Loucy (cell line): ENCODE data around the gene SBDS.

ENCODE experiments used
- H2AFZ ChIP-seq: fragments of 200-600 bp; sonication (generic); 2 replicates; pipeline ENCODE4 v1.6.0; 2016; ENCODE audit warnings: antibody characterized with exemption, mild to moderate bottlenecking, low read length, moderate library complexity
- H3F3A ChIP-seq: fragments of 200-600 bp; 2 replicates; pipeline ENCODE4 v1.6.0; 2016; ENCODE audit warnings: antibody characterized with exemption, low read depth, mild to moderate bottlenecking
- H3K27me3 ChIP-seq: fragments of 200-600 bp; sonication (generic); 2 replicates; pipeline ENCODE4 v1.6.1; 2014; ENCODE audit warnings: low read length, mild to moderate bottlenecking; ENCODE audit not compliant: insufficient read depth, poor library complexity, severe bottlenecking
- H3K36me3 ChIP-seq: fragments of 200-600 bp; sonication (generic); 2 replicates; pipeline ENCODE4 v1.6.1; 2016; ENCODE audit warnings: low read length; ENCODE audit not compliant: insufficient read depth
- H3K4me1 ChIP-seq: fragments of 200-600 bp; sonication (generic); 2 replicates; pipeline ENCODE4 v1.5.1; 2014; ENCODE audit warnings: low read length, mild to moderate bottlenecking; ENCODE audit not compliant: insufficient read depth, poor library complexity, severe bottlenecking
- H3K4me2 ChIP-seq: fragments of 200-600 bp; sonication (generic); 2 replicates; pipeline ENCODE4 v1.6.0; 2014; ENCODE audit warnings: antibody characterized with exemption, low read length, low read depth, mild to moderate bottlenecking; ENCODE audit not compliant: poor library complexity, severe bottlenecking
- H3K4me3 ChIP-seq: fragments of 200-600 bp; sonication (generic); 2 replicates; pipeline ENCODE4 v1.5.1; 2014; ENCODE audit warnings: low read length, mild to moderate bottlenecking, mixed read lengths; ENCODE audit not compliant: poor library complexity, severe bottlenecking
- H3K79me2 ChIP-seq: fragments of 200-600 bp; sonication (generic); 2 replicates; pipeline ENCODE4 v1.6.1; 2014; ENCODE audit warnings: low read length; ENCODE audit not compliant: insufficient read depth
- H3K9ac ChIP-seq: fragments of 200-600 bp; sonication (generic); 2 replicates; pipeline ENCODE4 v1.6.0; 2014; ENCODE audit warnings: mild to moderate bottlenecking, low read depth, low read length, moderate library complexity; ENCODE audit not compliant: poor library complexity, severe bottlenecking
- H3K9me2 ChIP-seq: fragments of 200-600 bp; sonication (generic); replicated peaks from 2 replicates; pipeline ENCODE4 v1.6.1; 2016; ENCODE audit warnings: low read depth, low read length, mixed read lengths
- H3K9me3 ChIP-seq: fragments of 200-600 bp; sonication (generic); 2 replicates; pipeline ENCODE4 v1.6.1; 2014; ENCODE audit warnings: mild to moderate bottlenecking, antibody characterized with exemption, low read length, low read depth; ENCODE audit not compliant: insufficient read depth
- H4K20me1 ChIP-seq: fragments of 200-600 bp; sonication (generic); 2 replicates; pipeline ENCODE4 v1.6.0; 2014; ENCODE audit warnings: antibody characterized with exemption, low read length, mild to moderate bottlenecking; ENCODE audit not compliant: insufficient read depth, poor library complexity, severe bottlenecking
- EZH2phosphoT487 ChIP-seq: fragments of 200-600 bp; IDR thresholded peaks from 2 replicates; pipeline ENCODE4 v1.6.1; 2018; ENCODE audit warnings: antibody characterized with exemption, mild to moderate bottlenecking, moderate library complexity, borderline replicate concordance
- TF ChIP-seq, protein P1 (sequence below): fragments of 200-600 bp; sonication (generic); conservative IDR thresholded peaks from 2 replicates; pipeline ENCODE4 v1.5.1; 2014; ENCODE audit warnings: mild to moderate bottlenecking, antibody characterized with exemption, low read length

Gene SBDS

DNA sequence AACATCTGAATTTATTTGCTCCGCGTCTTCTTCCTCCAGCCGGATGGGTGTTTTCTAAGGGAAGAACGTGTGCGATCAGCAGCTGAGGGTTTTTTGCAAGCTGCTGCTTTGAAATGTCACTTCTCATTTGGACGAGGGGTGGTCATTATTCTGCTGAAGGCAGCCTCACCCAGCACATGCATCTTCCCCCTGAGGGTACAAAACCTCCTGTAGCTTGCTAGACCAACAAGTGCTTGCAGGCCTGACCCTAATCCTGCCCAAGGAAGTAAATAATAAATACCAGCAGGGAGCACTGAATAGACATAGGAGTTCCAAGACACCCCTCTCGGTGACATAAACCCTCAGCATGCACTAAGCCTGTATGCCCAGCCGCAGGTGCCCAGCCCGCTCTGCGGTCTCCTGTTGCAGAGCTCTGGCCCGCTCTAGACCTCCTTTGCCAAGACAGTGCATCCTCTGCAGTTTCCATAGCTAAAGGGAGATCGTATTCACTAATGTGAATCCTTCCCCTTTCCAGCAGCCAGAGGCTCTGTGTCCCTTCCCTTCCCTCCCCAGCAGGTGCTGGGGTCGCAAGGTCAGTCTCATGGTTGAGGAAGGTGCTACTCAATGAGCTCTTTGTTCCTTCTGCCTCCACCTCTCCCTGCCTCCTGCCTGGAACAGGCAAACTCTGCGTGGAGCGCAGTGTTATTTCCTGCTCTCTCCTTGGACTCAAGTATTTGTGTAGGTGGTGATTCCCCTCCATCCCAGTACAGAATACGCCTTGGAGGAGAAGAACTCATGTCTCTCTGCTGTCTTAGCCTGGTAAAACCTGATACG is 36.6 kb downstream of the SBDS start:
- Histone ChIP-seq H3K36me3 (peaks cover 44% of the 10 kb centered on the region), H4K20me1 (no peaks in the 10 kb centered on the region), H3K4me3 (no peak overlapping the region), H3K4me2 (no peak overlapping the region), H3F3A (no peaks in the 10 kb centered on the region), H2AFZ (no peak overlapping the region), H3K4me1 (no peaks in the 10 kb centered on the region), H3K9ac (no peak overlapping the region), H3K9me2 (no peaks in the 10 kb centered on the region), H3K9me3 (no peaks in the 10 kb centered on the region), H3K79me2 (no peaks in the 10 kb centered on the region), H3K27me3 (no peaks in the 10 kb centered on the region)
- TF ChIP-seq EZH2phosphoT487 = no peak
- TF ChIP-seq, protein P1, sequence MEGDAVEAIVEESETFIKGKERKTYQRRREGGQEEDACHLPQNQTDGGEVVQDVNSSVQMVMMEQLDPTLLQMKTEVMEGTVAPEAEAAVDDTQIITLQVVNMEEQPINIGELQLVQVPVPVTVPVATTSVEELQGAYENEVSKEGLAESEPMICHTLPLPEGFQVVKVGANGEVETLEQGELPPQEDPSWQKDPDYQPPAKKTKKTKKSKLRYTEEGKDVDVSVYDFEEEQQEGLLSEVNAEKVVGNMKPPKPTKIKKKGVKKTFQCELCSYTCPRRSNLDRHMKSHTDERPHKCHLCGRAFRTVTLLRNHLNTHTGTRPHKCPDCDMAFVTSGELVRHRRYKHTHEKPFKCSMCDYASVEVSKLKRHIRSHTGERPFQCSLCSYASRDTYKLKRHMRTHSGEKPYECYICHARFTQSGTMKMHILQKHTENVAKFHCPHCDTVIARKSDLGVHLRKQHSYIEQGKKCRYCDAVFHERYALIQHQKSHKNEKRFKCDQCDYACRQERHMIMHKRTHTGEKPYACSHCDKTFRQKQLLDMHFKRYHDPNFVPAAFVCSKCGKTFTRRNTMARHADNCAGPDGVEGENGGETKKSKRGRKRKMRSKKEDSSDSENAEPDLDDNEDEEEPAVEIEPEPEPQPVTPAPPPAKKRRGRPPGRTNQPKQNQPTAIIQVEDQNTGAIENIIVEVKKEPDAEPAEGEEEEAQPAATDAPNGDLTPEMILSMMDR = no peak

DNA sequence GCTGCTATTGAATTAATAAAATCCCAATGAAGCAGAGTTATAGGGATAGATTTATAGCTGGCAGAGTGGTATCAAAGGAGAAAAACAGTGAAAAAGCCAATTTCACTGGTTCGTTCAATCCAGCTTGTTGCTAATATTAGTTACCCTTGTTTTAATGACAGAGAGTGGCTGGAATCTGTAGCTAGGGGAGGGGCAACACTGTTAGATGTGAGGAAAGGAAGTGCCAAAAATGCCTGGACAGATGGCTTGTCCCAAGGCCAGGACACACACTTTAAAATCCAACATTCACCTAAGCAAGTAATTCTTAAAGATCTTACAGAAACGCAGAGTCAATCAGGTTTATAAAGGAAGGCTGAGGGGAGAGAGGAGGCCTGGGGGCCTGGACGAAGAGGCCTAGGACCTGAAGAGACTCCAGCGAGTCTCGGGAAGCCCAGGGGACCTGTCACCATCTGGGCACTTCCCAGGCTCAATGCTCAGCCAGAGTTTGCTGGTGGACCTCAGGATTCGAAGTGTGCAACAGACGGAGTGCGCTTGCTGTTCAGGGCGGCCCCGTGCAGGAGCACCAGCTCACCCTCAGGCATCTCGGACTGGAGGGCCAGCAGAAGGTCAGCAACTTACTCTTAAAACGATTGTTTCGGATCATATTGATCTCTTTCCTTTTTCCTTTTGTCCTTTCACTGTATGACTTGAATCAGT is 37.6 kb downstream of the SBDS start:
- Histone ChIP-seq H3K4me2 (no peak overlapping the region), H3K9ac (no peak overlapping the region), H4K20me1 (no peaks in the 10 kb centered on the region), H2AFZ (no peak overlapping the region), H3K36me3 (peaks cover 54% of the 10 kb centered on the region), H3K4me1 (no peaks in the 10 kb centered on the region), H3K4me3 (no peak overlapping the region), H3F3A (no peaks in the 10 kb centered on the region), H3K27me3 (no peaks in the 10 kb centered on the region), H3K79me2 (no peaks in the 10 kb centered on the region), H3K9me2 (no peaks in the 10 kb centered on the region), H3K9me3 (no peaks in the 10 kb centered on the region)
- TF ChIP-seq, protein P1 = no peak
- no peak for TF ChIP-seq EZH2phosphoT487

DNA sequence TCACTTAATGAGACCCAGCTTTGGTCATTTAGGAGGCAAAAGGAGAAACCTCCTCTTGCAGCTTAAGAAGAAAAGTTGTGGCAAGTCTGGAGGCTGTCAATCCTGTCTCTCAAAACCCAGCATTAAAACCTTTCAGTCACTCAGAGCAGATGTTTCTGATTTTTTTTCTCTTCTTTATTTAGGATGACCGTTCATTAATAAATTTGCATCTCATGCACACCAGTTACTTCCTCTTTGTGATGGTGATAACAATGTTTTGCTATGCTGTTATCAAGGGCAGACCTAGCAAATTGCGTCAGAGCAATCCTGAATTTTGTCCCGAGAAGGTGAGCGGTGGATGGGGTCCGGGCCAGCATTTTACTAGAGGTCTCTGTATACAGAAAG is 42.4 kb downstream of the SBDS start:
- Histone ChIP-seq H3K4me1 (no peaks in the 10 kb centered on the region), H3F3A (no peaks in the 10 kb centered on the region), H3K36me3 (peaks cover 93% of the 10 kb centered on the region), H2AFZ (no peak overlapping the region), H3K27me3 (no peaks in the 10 kb centered on the region), H3K4me3 (no peak overlapping the region), H3K9me2 (no peaks in the 10 kb centered on the region), H4K20me1 (no peaks in the 10 kb centered on the region), H3K9ac (no peak overlapping the region), H3K4me2 (no peak overlapping the region), H3K79me2 (no peaks in the 10 kb centered on the region), H3K9me3 (no peaks in the 10 kb centered on the region)
- TF ChIP-seq EZH2phosphoT487 = no peak
- TF ChIP-seq, protein P1 = no peak
